GM12878 (cell line): Measurements from ENCODE around the gene EVA1A. TPM values are rescaled to one million over a fixed set of nuclear protein-coding genes. Genes with fewer than 3 reads are reported as not detected.

Experiments used
- ATAC-seq: fragments of 200-7000 bp; cut with Tn5 transposase; 3 replicates; pipeline ENCODE4 v1.9.1; 2020; ENCODE audit warnings: mild to moderate bottlenecking, moderate library complexity
- BruUV-seq: library from RNA; stranded (reverse); fragments of 400-500 nt; replicated peaks from 2 replicates; lab custom pipeline; 2021; lab: Mats Ljungman, UMichigan
- CTCF ChIA-PET: fragments of 300-600 bp; sonication (Branson Sonifier 250); formaldehyde crosslinking; extraction: SDS; loops from one replicate; lab custom pipeline; 2021; ENCODE audit warnings: inconsistent platforms; lab: Yijun Ruan, JAX
- POLR2A ChIA-PET: fragments of 350-600 bp; formaldehyde crosslinking; extraction: SDS; loops from one replicate; lab custom pipeline; 2021; ENCODE audit warnings: inconsistent platforms; lab: Charles Lee
- RAD21 ChIA-PET: fragments of 300-600 bp; sonication (Branson Sonifier 250); formaldehyde crosslinking; loops from one replicate; lab custom pipeline; 2023; ENCODE audit warnings: antibody characterized with exemption; ENCODE audit not compliant: unreplicated experiment; lab: Charles Lee
- SMC1A ChIA-PET: fragments of 300-600 bp; sonication (Branson Sonifier 250); formaldehyde crosslinking; loops from one replicate; lab custom pipeline; 2023; ENCODE audit not compliant: unreplicated experiment, uncharacterized antibody; lab: Charles Lee
- DNase-seq: peaks from one replicate; pipeline ENCODE4 v3.0.0-alpha.2; 2011; ENCODE audit warnings: low read depth, low spot score
- FAIRE-seq: peaks from 3 replicates; lab custom pipeline; 2011; peaks lifted over from hg19 to GRCh38; lab: Jason Lieb, UNC
- H2AFZ ChIP-seq: 2 replicates; pipeline ENCODE4 v1.6.0; 2011; ENCODE audit warnings: low read depth, low read length, control low read depth; ENCODE audit not compliant: control insufficient read depth
- H3K27ac ChIP-seq: 2 replicates; pipeline ENCODE4 v1.5.1; 2011; ENCODE audit warnings: control low read depth; ENCODE audit not compliant: control insufficient read depth, insufficient read depth
- H3K27me3 ChIP-seq, 2 experiments: replicated peaks in 1 of 2; 2 replicates each; pipeline versions ENCODE4 v1.6.0 to v1.6.1; 2011; ENCODE audit warnings: low read length in 1 of 2; ENCODE audit not compliant: control insufficient read depth in 2 of 2, insufficient read depth in 2 of 2
- H3K36me3 ChIP-seq, 2 experiments: 2 replicates each; pipeline ENCODE4 v1.5.1; 2011; ENCODE audit warnings: low read length in 1 of 2; ENCODE audit not compliant: control insufficient read depth in 2 of 2, insufficient read depth in 2 of 2
- H3K4me1 ChIP-seq: 2 replicates; pipeline ENCODE4 v1.6.1; 2011; ENCODE audit warnings: mild to moderate bottlenecking, low read length, moderate library complexity, mixed read lengths; ENCODE audit not compliant: control insufficient read depth, insufficient read depth
- H3K4me2 ChIP-seq: 2 replicates; pipeline ENCODE4 v1.6.0; 2011; ENCODE audit warnings: control low read depth; ENCODE audit not compliant: control insufficient read depth, insufficient read depth
- H3K4me3 ChIP-seq: fragments of 200-600 bp; sonication (generic); 2 replicates; pipeline ENCODE4 v1.5.1; 2016
- H3K79me2 ChIP-seq: 2 replicates; pipeline ENCODE4 v1.6.0; 2011; ENCODE audit warnings: low read length; ENCODE audit not compliant: control insufficient read depth, insufficient read depth
- H3K9ac ChIP-seq: 2 replicates; pipeline ENCODE4 v1.8.0; 2011; ENCODE audit warnings: low read length, control low read depth, mixed read lengths; ENCODE audit not compliant: control insufficient read depth, insufficient read depth
- H3K9me3 ChIP-seq: replicated peaks from 3 replicates; pipeline ENCODE4 v1.5.1; 2011; ENCODE audit warnings: mild to moderate bottlenecking, low read length; ENCODE audit not compliant: control insufficient read depth, insufficient read depth
- H4K20me1 ChIP-seq: 2 replicates; pipeline ENCODE4 v1.6.0; 2011; ENCODE audit not compliant: control insufficient read depth, insufficient read depth
- BCL11A ChIP-seq: IDR thresholded peaks from 2 replicates; pipeline ENCODE4 v1.6.1; 2011; ENCODE audit warnings: low read depth, low read length
- FOXK2 ChIP-seq: fragments of 450-650 bp; IDR thresholded peaks from 2 replicates; pipeline ENCODE4 v1.6.1; 2017; ENCODE audit warnings: mild to moderate bottlenecking, moderate library complexity
- RFX5 ChIP-seq: IDR thresholded peaks from 2 replicates; pipeline ENCODE4 v1.6.1; 2011; ENCODE audit warnings: low read depth, low read length, improper control_type of control experiment
- WGBS: methylation state at CpG from one replicate; pipeline ENCODE4 v1.1.6; 2016; ENCODE audit warnings: low lambda C conversion rate; ENCODE audit not compliant: insufficient replicate concordance, insufficient coverage; ENCODE audit errors: missing lambda C conversion rate; 5-methylcytosine and 5-hydroxymethylcytosine counted together
- in situ Hi-C: fragments of 300-500 bp; cut with MboI; formaldehyde crosslinking; loops from 9 replicates; pipeline ENCODE4 v1.14.3; 2018; ENCODE audit warnings: mixed read lengths
- intact Hi-C: fragments of 100-400 bp; cut with micrococcal nuclease; formaldehyde crosslinking; loops from one replicate; pipeline ENCODE4 v1.14.2; 2022; ENCODE audit not compliant: unreplicated experiment
- polyA plus RNA-seq, 11 experiments: library from polyadenylated mRNA; depleted of rRNA in 4 of 11; unstranded in 6 of 11; stranded (reverse) in 5 of 11; fragments of >200 nt; fragmentation: Nextera tagmentation in 4 of 11; fragmentation: Illumina TruSeq in 1 of 11; extraction: Ambion mirVana in 4 of 11; extraction: Trizol in 1 of 11; gene quantifications; 1 replicate in 1 of 11; 2 replicates in 10 of 11; pipeline versions ENCODE4 v1.2.1 to v1.2.3, GENCODE V29; 2011 to 2016; ENCODE audit warnings: inconsistent platforms in 2 of 11, missing spikeins in 2 of 11, low read depth in 1 of 11
- total RNA-seq, 4 experiments: library from RNA; depleted of rRNA in 3 of 4; stranded (reverse); fragments of >200 nt in 3 of 4; fragmentation: Illumina TruSeq in 1 of 4; extraction: Trizol in 1 of 4; gene quantifications; 2 replicates each; pipeline versions ENCODE4 v1.2.1 to v1.2.3, GENCODE V29; 2013 to 2021
- TF ChIP-seq, protein P1 (sequence below): fragments of 450-650 bp; IDR thresholded peaks from 2 replicates; pipeline ENCODE4 v1.6.1; 2014; ENCODE audit warnings: mild to moderate bottlenecking

EVA1A gene
- total and polyA plus RNA-seq, 10 of the 15 experiments (the other 5 are each of a cell fraction or from before 2014, with no cell fraction given): 0.13 to 1.0 (median 0.34) TPM; not detected in 5

DNA sequence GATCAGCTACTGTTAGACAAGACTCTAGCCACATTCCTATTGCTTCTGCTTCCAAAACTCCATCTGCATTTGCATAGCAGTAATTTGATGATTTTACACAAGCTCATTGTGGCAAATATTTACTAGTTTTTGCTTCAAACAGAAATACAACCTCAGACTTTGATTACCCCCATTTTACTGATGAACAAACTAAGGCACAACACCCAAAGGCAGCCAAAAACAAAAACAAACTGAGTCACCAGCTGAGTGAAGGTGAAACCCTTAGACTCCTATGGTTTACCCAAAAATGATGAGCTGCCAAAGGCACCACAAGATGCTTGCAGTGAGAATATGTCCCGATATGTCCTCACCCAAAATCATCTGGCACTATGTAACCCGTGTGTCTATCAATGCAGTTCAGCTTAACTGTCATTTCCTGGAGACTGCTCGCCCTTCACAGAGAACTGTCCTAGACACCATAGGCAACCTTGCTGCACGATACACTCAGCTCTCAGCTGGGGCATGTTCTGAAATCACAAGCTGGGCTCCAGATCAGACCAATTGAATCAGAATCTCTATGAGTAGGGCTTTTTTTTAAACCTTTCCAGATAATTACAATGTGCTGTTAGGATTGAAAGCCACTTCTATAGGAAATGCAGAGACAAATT is 4.1 kb upstream of the EVA1A start:
- ATAC-seq: 0 out of 3 replicates have a peak, but pooled peaks have one; percentile 11
- no peak overlapping the region for H3K4me3 ChIP-seq
- H3K79me2 ChIP-seq: no peaks in the 10 kb centered on the region
- no peaks in the 10 kb centered on the region for H3K36me3 ChIP-seq
- POLR2A ChIA-PET: no interaction called here
- BruUV-seq: no TSS peak
- in situ Hi-C loops: no loop called here
- H3K9ac ChIP-seq: no peak overlapping the region
- CTCF ChIA-PET: interaction anchor here (0.6 to 1.3 kb wide), 5 partner anchors 9 to 645 kb away, joined by 3 to 5 read pairs (median 3); no protein-coding TSS in a partner anchor
- RAD21 ChIA-PET: no interaction called here
- WGBS: 20% methylated on average over 4 of the region's 4 CpGs
- peaks cover 0 to 7% of the 10 kb centered on the region in 2 experiments; a peak in 2 of 4 replicates for H3K27me3 ChIP-seq
- no peaks in the 10 kb centered on the region for H3K4me1 ChIP-seq
- no peak for DNase-seq
- FAIRE-seq: no peak
- intact Hi-C loops: no loop called here
- no peaks in the 10 kb centered on the region for H3K9me3 ChIP-seq
- no peak overlapping the region for H2AFZ ChIP-seq
- no peak overlapping the region for H3K4me2 ChIP-seq
- SMC1A ChIA-PET: no interaction called here
- no peak overlapping the region for H3K27ac ChIP-seq
- no peaks in the 10 kb centered on the region for H4K20me1 ChIP-seq
- TF ChIP-seq, protein P1, sequence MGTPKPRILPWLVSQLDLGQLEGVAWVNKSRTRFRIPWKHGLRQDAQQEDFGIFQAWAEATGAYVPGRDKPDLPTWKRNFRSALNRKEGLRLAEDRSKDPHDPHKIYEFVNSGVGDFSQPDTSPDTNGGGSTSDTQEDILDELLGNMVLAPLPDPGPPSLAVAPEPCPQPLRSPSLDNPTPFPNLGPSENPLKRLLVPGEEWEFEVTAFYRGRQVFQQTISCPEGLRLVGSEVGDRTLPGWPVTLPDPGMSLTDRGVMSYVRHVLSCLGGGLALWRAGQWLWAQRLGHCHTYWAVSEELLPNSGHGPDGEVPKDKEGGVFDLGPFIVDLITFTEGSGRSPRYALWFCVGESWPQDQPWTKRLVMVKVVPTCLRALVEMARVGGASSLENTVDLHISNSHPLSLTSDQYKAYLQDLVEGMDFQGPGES: no peak
- no peak for TF ChIP-seq RFX5
- TF ChIP-seq, all 136 proteins: peak for 0

DNA sequence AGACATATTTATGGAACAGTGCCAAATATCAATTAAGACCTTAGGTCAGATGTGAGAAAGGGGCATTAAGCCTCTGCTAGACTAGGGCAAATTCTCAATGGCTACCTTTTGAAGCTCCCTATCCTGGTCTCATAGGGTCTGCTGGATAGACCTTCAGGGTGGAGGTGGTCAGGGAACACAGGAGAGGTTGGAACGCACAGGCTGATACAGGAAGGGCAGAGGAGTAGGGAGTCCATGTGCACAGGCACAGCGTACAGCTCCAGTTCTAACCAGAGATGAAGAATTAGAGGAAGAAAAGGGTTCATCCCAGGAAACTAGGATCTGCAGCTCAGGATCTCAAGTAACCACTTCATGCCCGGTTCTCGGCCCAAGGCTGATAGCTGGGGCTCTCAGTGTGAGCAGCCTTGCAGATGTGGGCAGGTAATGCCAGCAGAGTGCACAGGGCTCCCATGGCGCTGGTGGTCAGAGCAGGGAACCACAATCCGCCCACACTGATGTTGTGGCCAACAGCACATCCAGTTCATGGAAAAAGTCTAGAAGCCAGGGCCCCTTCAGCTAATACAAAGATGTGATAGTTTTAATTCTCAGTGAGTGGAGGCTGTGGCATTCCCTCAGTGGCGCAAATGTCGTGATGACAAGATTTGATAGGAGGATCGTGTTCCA is 3.4 kb upstream of the EVA1A start:
- DNase-seq (no peak), ATAC-seq (no peak), FAIRE-seq (no peak)
- BruUV-seq: no TSS peak
- Histone ChIP-seq H3K9ac (no peak overlapping the region), H3K36me3 (no peaks in the 10 kb centered on the region), H3K27me3 (peaks cover 2 to 7% of the 10 kb centered on the region in 2 experiments; a peak in 3 of 4 replicates), H4K20me1 (no peaks in the 10 kb centered on the region), H2AFZ (no peak overlapping the region), H3K79me2 (no peaks in the 10 kb centered on the region), H3K27ac (no peak overlapping the region), H3K4me3 (no peak overlapping the region), H3K4me2 (no peak overlapping the region), H3K9me3 (no peaks in the 10 kb centered on the region), H3K4me1 (no peaks in the 10 kb centered on the region)
- 63% methylated on average over 9 of the region's 9 CpGs for WGBS
- in situ Hi-C loops: no loop called here
- ChIA-PET SMC1A (no interaction called here), POLR2A (no interaction called here), RAD21 (no interaction called here), CTCF (interaction anchor here (0.6 to 1.3 kb wide), 4 partner anchors 10 to 644 kb away, joined by 3 to 5 read pairs (median 4); no protein-coding TSS in a partner anchor)
- intact Hi-C loops: no loop called here
- TF ChIP-seq FOXK2 (no peak), BCL11A (no peak)
